K562 (cell line): ENCODE measurements around the gene SKOR1. TPM values are rescaled to one million over a fixed set of nuclear protein-coding genes. Genes with fewer than 3 reads are reported as not detected.

ENCODE experiments used
- ATAC-seq: fragments of 200-7000 bp; cut with Tn5 transposase; 3 replicates; pipeline ENCODE4 v1.9.1; 2020; ENCODE audit warnings: moderate library complexity
- BruUV-seq: library from RNA; stranded (reverse); fragments of 400-500 nt; replicated peaks from 2 replicates; lab custom pipeline; 2021; lab: Mats Ljungman, UMichigan
- CTCF ChIA-PET: fragments of 300-600 bp; formaldehyde crosslinking; extraction: SDS; loops from one replicate; lab custom pipeline; 2021; ENCODE audit warnings: low intra/inter-chr PET ratio; lab: Yijun Ruan, JAX
- POLR2A ChIA-PET: fragments of 300-600, 350-650 bp; sonication (Branson Sonifier 250); formaldehyde crosslinking; extraction: SDS; loops from one replicate; lab custom pipeline; 2021; ENCODE audit warnings: antibody characterized with exemption, inconsistent platforms; lab: Yijun Ruan, JAX
- DNase-seq, 4 experiments: peaks; one replicate each; pipeline versions ENCODE4 v3.0.0 to v3.0.0-alpha.2; 2011 to 2018; ENCODE audit warnings: low spot score in 3 of 4, mixed read lengths in 3 of 4; ENCODE audit errors: extremely low read depth in 1 of 4
- FAIRE-seq: peaks from 2 replicates; lab custom pipeline; 2011; peaks lifted over from hg19 to GRCh38; lab: Jason Lieb, UNC
- H2AFZ ChIP-seq: 2 replicates; pipeline ENCODE4 v1.6.0; 2011; ENCODE audit warnings: low read depth, low read length, control low read depth, inconsistent platforms
- H3K27ac ChIP-seq: fragments of 200-600 bp; 3 replicates; pipeline ENCODE4 v1.8.0; 2011; ENCODE audit warnings: low read depth, mild to moderate bottlenecking, control low read depth, inconsistent platforms, low read length, moderate library complexity, mixed read lengths; ENCODE audit errors: extremely low read depth
- H3K27me3 ChIP-seq, 2 experiments: fragments of 300-600 bp in 1 of 2; 2 replicates in 1 of 2; 3 replicates in 1 of 2; pipeline versions ENCODE4 v1.6.0 to v1.8.0; 2011; ENCODE audit warnings: inconsistent platforms in 2 of 2, low read length in 2 of 2, mild to moderate bottlenecking in 1 of 2, mixed read lengths in 1 of 2, moderate library complexity in 1 of 2; ENCODE audit not compliant: control insufficient read depth in 2 of 2, insufficient read depth in 2 of 2
- H3K36me3 ChIP-seq: fragments of 300-600 bp; 3 replicates; pipeline ENCODE4 v1.8.0; 2011; ENCODE audit warnings: mild to moderate bottlenecking, low read length, inconsistent platforms; ENCODE audit not compliant: control insufficient read depth, insufficient read depth
- H3K4me1 ChIP-seq, 2 experiments: fragments of 200-600 bp in 1 of 2; replicated peaks in 1 of 2; 2 replicates in 1 of 2; 3 replicates in 1 of 2; pipeline versions ENCODE4 v1.5.1 to v1.8.0; 2011; ENCODE audit warnings: inconsistent platforms in 2 of 2, low read length in 2 of 2, mild to moderate bottlenecking in 1 of 2, mixed read lengths in 1 of 2, moderate library complexity in 1 of 2; ENCODE audit not compliant: control insufficient read depth in 2 of 2, insufficient read depth in 2 of 2
- H3K4me2 ChIP-seq: 2 replicates; pipeline ENCODE4 v1.6.1; 2011; ENCODE audit warnings: low read length, control low read depth, inconsistent platforms, mixed read lengths; ENCODE audit not compliant: insufficient read depth
- H3K4me3 ChIP-seq: fragments of 200-600 bp; sonication (generic), shearing (Covaris generic); 2 replicates; pipeline ENCODE4 v1.5.1; 2016; ENCODE audit warnings: control low read depth, inconsistent platforms
- H3K79me2 ChIP-seq: fragments of 200-600 bp; 3 replicates; pipeline ENCODE4 v1.8.0; 2011; ENCODE audit warnings: low read length, inconsistent platforms; ENCODE audit not compliant: control insufficient read depth, insufficient read depth
- H3K9ac ChIP-seq, 2 experiments: 2 replicates each; pipeline versions ENCODE4 v1.6.0 to v1.6.1; 2011; ENCODE audit warnings: low read depth in 2 of 2, low read length in 2 of 2, control low read depth in 1 of 2, inconsistent platforms in 1 of 2, mild to moderate bottlenecking in 1 of 2, mixed read lengths in 1 of 2; ENCODE audit not compliant: insufficient read depth in 1 of 2
- H3K9me1 ChIP-seq: one replicate; pipeline ENCODE4 v1.6.0; 2011; ENCODE audit warnings: inconsistent platforms, mild to moderate bottlenecking, low read length, moderate library complexity; ENCODE audit not compliant: control insufficient read depth, insufficient read depth
- H3K9me3 ChIP-seq: replicated peaks from 2 replicates; pipeline ENCODE4 v1.5.1; 2011; ENCODE audit warnings: low read depth, low read length, inconsistent platforms; ENCODE audit not compliant: control insufficient read depth, insufficient read depth
- H4K20me1 ChIP-seq: replicated peaks from 2 replicates; pipeline ENCODE4 v1.6.1; 2011; ENCODE audit warnings: low read length, inconsistent platforms, mixed read lengths; ENCODE audit not compliant: control insufficient read depth, insufficient read depth
- ARID1B ChIP-seq: fragments of 450-650 bp; IDR thresholded peaks from 2 replicates; pipeline ENCODE4 v1.6.1; 2016; ENCODE audit warnings: antibody characterized with exemption, mild to moderate bottlenecking, inconsistent platforms
- CBFA2T2 ChIP-seq: fragments of 450-650 bp; conservative IDR thresholded peaks from 2 replicates; pipeline ENCODE4 v1.6.1; 2017; ENCODE audit warnings: mild to moderate bottlenecking
- CBFA2T3 ChIP-seq: fragments of 450-650 bp; IDR thresholded peaks from 2 replicates; pipeline ENCODE4 v1.6.1; 2017
- DPF2 ChIP-seq: fragments of 450-650 bp; IDR thresholded peaks from 2 replicates; pipeline ENCODE4 v1.6.1; 2016
- NCOR1 ChIP-seq: fragments of 450-650 bp; IDR thresholded peaks from 2 replicates; pipeline ENCODE4 v1.6.1; 2016; ENCODE audit warnings: mild to moderate bottlenecking, moderate library complexity
- RBM25 ChIP-seq: fragments of 200-400 bp; formaldehyde crosslinking; IDR thresholded peaks from 2 replicates; pipeline ENCODE4 v1.6.1; 2018; ENCODE audit warnings: low read length, low read depth, moderate library complexity; ENCODE audit not compliant: severe bottlenecking
- TFAM ChIP-seq: fragments of 250-450 bp; sonication (Bioruptor Pico); conservative IDR thresholded peaks from 2 replicates; pipeline ENCODE4 v1.5.0; 2021; ENCODE audit warnings: mild to moderate bottlenecking, moderate library complexity
- ZBTB7A ChIP-seq: IDR thresholded peaks from 2 replicates; pipeline ENCODE4 v1.6.1; 2011; ENCODE audit warnings: low read depth, mild to moderate bottlenecking, low read length, moderate library complexity, borderline replicate concordance; ENCODE audit not compliant: control insufficient read depth
- whole genome bisulfite sequencing: fragments of 100-300 bp; shearing (Covaris generic); methylation state at CpG from one replicate; pipeline ENCODE4 v1.1.6; 2016; ENCODE audit warnings: low coverage, mixed read lengths; ENCODE audit not compliant: insufficient coverage; ENCODE audit errors: missing lambda C conversion rate; 5-methylcytosine and 5-hydroxymethylcytosine counted together
- in situ Hi-C: fragments of 300-500 bp; cut with MboI; formaldehyde crosslinking; loops from 4 replicates; pipeline ENCODE4 v1.15.0; 2018; ENCODE audit warnings: inconsistent platforms, mixed read lengths
- intact Hi-C: fragments of 100-400 bp; cut with micrococcal nuclease; formaldehyde crosslinking; loops from 2 replicates; pipeline ENCODE4 v1.14.2; 2022
- polyA plus RNA-seq, 8 experiments: library from polyadenylated mRNA; depleted of rRNA in 4 of 8; stranded (reverse) in 5 of 8; unstranded in 3 of 8; fragments of >200 nt; fragmentation: Nextera tagmentation in 2 of 8; fragmentation: Illumina TruSeq in 1 of 8; extraction: Ambion mirVana in 2 of 8; extraction: Trizol in 1 of 8; gene quantifications; 2 replicates each; pipeline versions ENCODE4 v1.2.1 to v1.2.3, GENCODE V29; 2011 to 2014; ENCODE audit warnings: inconsistent platforms in 1 of 8, missing spikeins in 1 of 8
- total RNA-seq, 7 experiments: library from RNA; depleted of rRNA in 6 of 7; stranded (reverse); fragments of >200 nt in 6 of 7; fragmentation: Illumina TruSeq in 2 of 7; extraction: Trizol in 2 of 7; gene quantifications; 2 replicates each; pipeline versions ENCODE4 v1.2.1 to v1.2.3, GENCODE V29; 2011 to 2021; ENCODE audit warnings: low replicate concordance in 1 of 7

The SKOR1 gene
- total and polyA plus RNA-seq, 9 of the 15 experiments (the other 6 are each of a cell fraction or from before 2014, with no cell fraction given) = 0.04 to 0.41 (median 0.09) TPM; not detected in 3

DNA sequence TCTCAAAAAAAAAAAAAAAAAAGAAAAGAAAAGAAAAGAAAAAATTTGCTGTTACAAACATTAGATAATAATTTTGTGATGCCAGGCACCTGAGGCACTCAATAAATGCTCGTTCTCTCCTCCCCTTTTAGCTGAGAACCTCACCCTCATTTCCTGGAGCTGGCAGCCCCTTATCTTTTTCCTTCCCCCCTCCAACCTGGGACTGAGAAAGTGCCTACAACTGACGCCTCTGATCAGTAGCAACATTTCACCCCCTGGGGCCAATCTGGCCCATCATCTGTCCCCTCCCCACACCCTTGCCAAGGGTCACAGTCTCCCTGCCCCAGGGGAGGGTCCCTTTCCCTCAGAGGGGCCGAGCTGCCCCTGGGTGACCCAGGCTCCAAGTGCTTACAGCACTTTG is 27.1 kb downstream of the SKOR1 start:
- Histone ChIP-seq H3K9ac (peak overlapping the region; percentile 19 to 89; a peak in 3 of 4 replicates), H3K9me3 (no peaks in the 10 kb centered on the region), H3K4me1 (peaks cover 13% of the 10 kb centered on the region in 2 experiments; a peak in 4 of 5 replicates), H3K79me2 (no peaks in the 10 kb centered on the region), H3K27ac (no peak overlapping the region), H3K36me3 (no peaks in the 10 kb centered on the region), H3K4me3 (no peak overlapping the region), H2AFZ (peak overlapping the region; percentile 57; the same call in 1 of the 2 replicates), H3K4me2 (peak overlapping the region; percentile 20; the same call in 1 of the 2 replicates), H4K20me1 (no peaks in the 10 kb centered on the region), H3K9me1 (no peaks in the 10 kb centered on the region), H3K27me3 (no peaks in the 10 kb centered on the region)
- ChIA-PET POLR2A (interaction anchor here (0.6 kb wide), 2 partner anchors 8 to 748 kb away, joined by 3 read pairs; no protein-coding TSS in a partner anchor), CTCF (no interaction called here)
- TF ChIP-seq ARID1B (peak; percentile 27; the same call in 1 of the 2 replicates), RBM25 (no peak), CBFA2T3 (peak; percentile 64), CBFA2T2 (peak; percentile 28; the same call in 1 of the 2 replicates), NCOR1 (peak; percentile 18; the same call in 1 of the 2 replicates), ZBTB7A (peak; percentile 38; the same call in 1 of the 2 replicates), TFAM (no peak), DPF2 (peak; percentile 35; the same call in 1 of the 2 replicates)
- DNase-seq (peak in 3 of 4 experiments; percentile 35 to 58 (median 54)), ATAC-seq (peak; percentile 56), FAIRE-seq (no peak)
- WGBS = 6% methylated on average over 3 of the region's 3 CpGs
- intact Hi-C loops = no loop called here
- no TSS peak for BruUV-seq
- in situ Hi-C loops = no loop called here
